KMS-11 (cell line): ENCODE measurements around the gene PSORS1C1.

Experiments used
- H2AFZ ChIP-seq: fragments of 200-600 bp; sonication (generic); 2 replicates; pipeline ENCODE4 v1.6.1; 2016; ENCODE audit warnings: antibody characterized with exemption, mixed run types, low read depth
- H3K27ac ChIP-seq: fragments of 200-600 bp; sonication (generic); 2 replicates; pipeline ENCODE4 v1.6.1; 2016; ENCODE audit warnings: mild to moderate bottlenecking, mixed run types
- H3K27me3 ChIP-seq: fragments of 200-600 bp; sonication (generic); 2 replicates; pipeline ENCODE4 v1.6.1; 2017; ENCODE audit warnings: mild to moderate bottlenecking, low read depth, mixed run types, moderate library complexity; ENCODE audit not compliant: insufficient read depth
- H3K36me3 ChIP-seq: fragments of 200-600 bp; sonication (generic); 2 replicates; pipeline ENCODE4 v1.6.1; 2017; ENCODE audit warnings: mild to moderate bottlenecking, mixed run types; ENCODE audit not compliant: insufficient read depth
- H3K4me1 ChIP-seq: fragments of 200-600 bp; sonication (generic); 2 replicates; pipeline ENCODE4 v1.6.1; 2016; ENCODE audit warnings: mild to moderate bottlenecking, low read depth, mixed run types; ENCODE audit not compliant: poor library complexity, severe bottlenecking
- H3K4me2 ChIP-seq: fragments of 200-600 bp; sonication (generic); 2 replicates; pipeline ENCODE4 v1.7.0; 2016; ENCODE audit warnings: mild to moderate bottlenecking, mixed run types
- H3K4me3 ChIP-seq: fragments of 200-600 bp; sonication (generic); IDR thresholded peaks from 2 replicates; pipeline ENCODE4 v1.6.1; 2017; ENCODE audit warnings: low read depth, low read length, mixed read lengths; ENCODE audit not compliant: insufficient read depth
- H3K79me2 ChIP-seq: fragments of 200-600 bp; sonication (generic); 2 replicates; pipeline ENCODE4 v1.6.1; 2016; ENCODE audit warnings: low read depth, mixed run types; ENCODE audit not compliant: insufficient read depth
- H3K9ac ChIP-seq: fragments of 200-600 bp; sonication (generic); 2 replicates; pipeline ENCODE4 v1.6.1; 2016; ENCODE audit warnings: mild to moderate bottlenecking, mixed run types
- H4K20me1 ChIP-seq: fragments of 200-600 bp; sonication (generic); 2 replicates; pipeline ENCODE4 v1.6.1; 2016; ENCODE audit warnings: mild to moderate bottlenecking, mixed run types; ENCODE audit not compliant: insufficient read depth
- CTCF ChIP-seq: fragments of 200-600 bp; sonication (generic); conservative IDR thresholded peaks from 2 replicates; pipeline ENCODE4 v1.6.1; 2017; ENCODE audit warnings: low read depth, mild to moderate bottlenecking, antibody characterized with exemption, low read length, moderate library complexity, mixed read lengths

PSORS1C1 gene

GRCh38 chr6:31070711-31071197, 43.8 kb upstream of the PSORS1C1 start:
- Histone ChIP-seq H3K79me2 (no peaks in the 10 kb centered on the region), H3K27me3 (no peaks in the 10 kb centered on the region), H4K20me1 (no peaks in the 10 kb centered on the region), H3K4me3 (no peak overlapping the region), H3K4me1 (no peaks in the 10 kb centered on the region), H3K36me3 (no peaks in the 10 kb centered on the region), H3K27ac (no peak overlapping the region), H3K9ac (no peak overlapping the region), H3K4me2 (no peak overlapping the region), H2AFZ (no peak overlapping the region; the same call in 1 of the 2 replicates)
- TF ChIP-seq CTCF = peak; percentile 52; the same call in 1 of the 2 replicates

GRCh38 chr6:31074401-31074800, 40.2 kb upstream of the PSORS1C1 start:
- H3K79me2 ChIP-seq = no peaks in the 10 kb centered on the region
- H3K4me1 ChIP-seq = no peaks in the 10 kb centered on the region
- no peak overlapping the region for H3K9ac ChIP-seq
- H4K20me1 ChIP-seq = no peaks in the 10 kb centered on the region
- H3K4me3 ChIP-seq = no peak overlapping the region
- H2AFZ ChIP-seq = no peak overlapping the region
- no peak overlapping the region for H3K27ac ChIP-seq
- no peaks in the 10 kb centered on the region for H3K27me3 ChIP-seq
- no peak for TF ChIP-seq CTCF
- H3K36me3 ChIP-seq = no peaks in the 10 kb centered on the region
- no peak overlapping the region for H3K4me2 ChIP-seq

GRCh38 chr6:31075528-31075927, 39.1 kb upstream of the PSORS1C1 start:
- Histone ChIP-seq H2AFZ (no peak overlapping the region), H3K27ac (no peak overlapping the region), H3K27me3 (no peaks in the 10 kb centered on the region), H3K36me3 (no peaks in the 10 kb centered on the region), H3K4me3 (no peak overlapping the region), H3K79me2 (no peaks in the 10 kb centered on the region), H3K9ac (no peak overlapping the region), H4K20me1 (no peaks in the 10 kb centered on the region), H3K4me2 (no peak overlapping the region), H3K4me1 (no peaks in the 10 kb centered on the region)
- no peak for TF ChIP-seq CTCF

DNA sequence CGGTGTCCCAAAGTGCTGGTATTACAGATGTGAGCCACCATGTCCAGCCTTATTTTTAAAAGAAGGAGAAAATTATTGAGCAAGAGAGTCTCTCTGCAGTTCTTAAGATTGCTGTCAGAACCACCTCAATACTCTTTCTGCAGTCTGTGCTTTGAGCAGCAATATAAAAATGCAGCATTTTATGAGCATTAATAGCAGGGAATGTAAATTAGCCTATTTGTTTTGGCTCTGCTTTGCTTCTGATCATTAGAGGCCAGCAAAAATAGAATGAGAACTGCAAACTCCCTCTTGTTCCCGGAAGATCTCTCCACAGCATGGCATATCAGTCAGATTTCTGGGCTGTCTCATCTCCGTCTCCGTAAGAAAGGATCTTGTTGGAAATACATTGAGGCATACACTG, 38.0 kb upstream of the PSORS1C1 start:
- no peaks in the 10 kb centered on the region for H3K4me1 ChIP-seq
- H4K20me1 ChIP-seq = no peaks in the 10 kb centered on the region
- H3K4me2 ChIP-seq = no peak overlapping the region
- H3K79me2 ChIP-seq = no peaks in the 10 kb centered on the region
- no peak overlapping the region for H3K4me3 ChIP-seq
- H2AFZ ChIP-seq = no peak overlapping the region
- TF ChIP-seq CTCF = no peak
- H3K27ac ChIP-seq = no peak overlapping the region
- no peaks in the 10 kb centered on the region for H3K27me3 ChIP-seq
- no peak overlapping the region for H3K9ac ChIP-seq
- H3K36me3 ChIP-seq = no peaks in the 10 kb centered on the region
